Kidney epithelial cell (primary cell): ENCODE measurements around the gene CYS1. TPM values are rescaled to one million over a fixed set of nuclear protein-coding genes. Genes with fewer than 3 reads are reported as not detected.

Experiments
- DNase-seq: peaks from one replicate; pipeline ENCODE4 v3.0.0-alpha.2; 2010; ENCODE audit warnings: low read depth
- H3K27me3 ChIP-seq: 2 replicates; pipeline ENCODE4 v1.6.0; 2011; ENCODE audit warnings: low read length; ENCODE audit not compliant: control insufficient read depth, insufficient read depth
- H3K36me3 ChIP-seq: 2 replicates; pipeline ENCODE4 v1.5.1; 2011; ENCODE audit warnings: low read length; ENCODE audit not compliant: control insufficient read depth, insufficient read depth
- H3K4me3 ChIP-seq: 2 replicates; pipeline ENCODE4 v1.5.1; 2011; ENCODE audit warnings: low read depth, mild to moderate bottlenecking, control low read depth, low read length
- CTCF ChIP-seq: IDR thresholded peaks from 2 replicates; pipeline ENCODE4 v1.5.1; 2011; ENCODE audit warnings: mild to moderate bottlenecking, moderate library complexity, low read length, control low read depth, inconsistent platforms; ENCODE audit not compliant: insufficient read depth, poor library complexity, severe bottlenecking
- total RNA-seq: library from RNA; depleted of rRNA; stranded (reverse); fragments of >200 nt; gene quantifications from 2 replicates; pipeline ENCODE4 v1.2.3, GENCODE V29; 2015

CYS1 gene
- total RNA-seq, 1 donor from 2014 or later, result 12.2 TPM

- H3K4me3 ChIP-seq, result no peak overlapping the region
- no peaks in the 10 kb centered on the region for H3K36me3 ChIP-seq
- no peak for DNase-seq
- no peaks in the 10 kb centered on the region for H3K27me3 ChIP-seq
- no peak for TF ChIP-seq CTCF
Observed at GRCh38 chr2:10028407-10028987, 51.7 kb downstream of the CYS1 start.

GRCh38 chr2:10027660-10028330 lies 52.4 kb downstream of the CYS1 start:
- no peak for TF ChIP-seq CTCF
- H3K27me3 ChIP-seq, result no peaks in the 10 kb centered on the region
- DNase-seq, result no peak
- no peaks in the 10 kb centered on the region for H3K36me3 ChIP-seq
- no peak overlapping the region for H3K4me3 ChIP-seq

GRCh38 chr2:10026940-10027569 lies 53.2 kb downstream of the CYS1 start:
- Histone ChIP-seq H3K36me3 (no peaks in the 10 kb centered on the region), H3K27me3 (no peaks in the 10 kb centered on the region), H3K4me3 (no peak overlapping the region)
- no peak for DNase-seq
- no peak for TF ChIP-seq CTCF

- TF ChIP-seq CTCF, result no peak
- H3K27me3 ChIP-seq, result peaks cover 2% of the 10 kb centered on the region
- no peaks in the 10 kb centered on the region for H3K36me3 ChIP-seq
- DNase-seq, result no peak
- H3K4me3 ChIP-seq, result no peak overlapping the region
Observed at GRCh38 chr2:10022966-10023662, 57.1 kb downstream of the CYS1 start.

- no peak overlapping the region for H3K4me3 ChIP-seq
- no peaks in the 10 kb centered on the region for H3K36me3 ChIP-seq
- peaks cover 2% of the 10 kb centered on the region for H3K27me3 ChIP-seq
- no peak for TF ChIP-seq CTCF
- DNase-seq, result no peak
Observed at GRCh38 chr2:10022445-10022844, 57.8 kb downstream of the CYS1 start.
